Cortex of kidney (tissue), 1 donor: ENCODE measurements around the gene NPTX1.

ENCODE experiments used
- DNase-seq: peaks from one replicate; lab custom pipeline; 2025; lab: John Stamatoyannopoulos, UW

The NPTX1 gene

DNA sequence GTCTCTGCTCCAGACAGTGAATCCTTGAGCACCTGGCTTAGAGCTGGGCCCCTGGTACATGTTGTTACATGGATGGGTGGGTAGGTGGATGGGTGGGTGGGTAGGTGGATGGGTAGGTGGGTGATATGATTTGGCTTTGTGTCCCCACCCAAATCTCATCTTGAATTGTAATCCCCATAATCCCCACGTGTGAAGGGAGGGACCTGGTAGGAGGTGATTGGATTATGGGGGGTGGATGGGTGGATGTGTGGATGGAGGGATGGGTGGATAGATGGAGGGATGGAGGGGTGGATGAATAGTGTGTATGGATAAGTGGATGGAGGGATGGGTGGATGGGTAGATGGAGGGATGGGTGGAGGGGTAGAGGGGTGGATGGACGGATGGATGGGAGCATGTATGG, 26.6 kb upstream of the NPTX1 start:
- no peak for DNase-seq

- no peak for DNase-seq
Measured at GRCh38 chr17:80502578-80502877, 26.1 kb upstream of the NPTX1 start.

DNA sequence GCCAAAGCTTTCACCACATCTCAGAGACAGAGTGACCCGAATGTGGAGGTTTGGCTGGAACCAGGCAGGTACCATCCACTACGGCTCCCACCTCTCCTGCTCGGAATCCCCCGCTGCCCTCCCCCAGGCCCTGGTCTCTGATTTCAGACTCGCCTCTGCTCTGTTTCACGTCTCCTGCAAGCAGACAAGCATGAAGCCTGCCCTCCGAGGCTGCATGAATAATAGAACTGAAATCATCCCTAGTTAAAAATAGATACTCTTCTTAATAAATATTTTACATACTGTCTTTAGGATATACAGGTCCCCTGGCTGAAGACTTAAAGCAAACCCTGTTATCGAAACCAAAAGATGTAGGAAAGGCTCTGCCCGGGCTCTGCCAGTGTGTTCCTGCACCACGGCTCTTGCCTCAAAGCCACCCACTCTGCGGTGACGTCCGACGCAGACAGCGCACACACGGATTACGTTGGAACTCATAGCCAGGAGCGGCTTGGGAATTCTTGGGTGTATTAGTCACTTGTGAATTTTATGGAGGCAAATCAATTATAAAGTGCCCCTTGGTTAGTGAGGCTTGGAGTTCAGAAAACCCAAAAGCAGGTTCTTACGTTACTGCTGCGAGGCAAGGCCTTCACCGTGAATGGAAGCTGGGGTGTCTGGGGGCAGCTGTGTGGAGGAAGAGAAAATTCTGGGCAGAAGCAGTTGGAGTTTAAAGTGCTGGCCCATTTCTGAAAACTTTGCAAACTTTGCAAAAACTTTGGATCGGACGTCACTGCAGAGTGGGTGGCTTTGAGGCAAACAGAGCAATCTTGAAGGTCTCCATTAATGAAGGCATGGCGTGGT, 25.6 kb upstream of the NPTX1 start:
- no peak for DNase-seq

DNA sequence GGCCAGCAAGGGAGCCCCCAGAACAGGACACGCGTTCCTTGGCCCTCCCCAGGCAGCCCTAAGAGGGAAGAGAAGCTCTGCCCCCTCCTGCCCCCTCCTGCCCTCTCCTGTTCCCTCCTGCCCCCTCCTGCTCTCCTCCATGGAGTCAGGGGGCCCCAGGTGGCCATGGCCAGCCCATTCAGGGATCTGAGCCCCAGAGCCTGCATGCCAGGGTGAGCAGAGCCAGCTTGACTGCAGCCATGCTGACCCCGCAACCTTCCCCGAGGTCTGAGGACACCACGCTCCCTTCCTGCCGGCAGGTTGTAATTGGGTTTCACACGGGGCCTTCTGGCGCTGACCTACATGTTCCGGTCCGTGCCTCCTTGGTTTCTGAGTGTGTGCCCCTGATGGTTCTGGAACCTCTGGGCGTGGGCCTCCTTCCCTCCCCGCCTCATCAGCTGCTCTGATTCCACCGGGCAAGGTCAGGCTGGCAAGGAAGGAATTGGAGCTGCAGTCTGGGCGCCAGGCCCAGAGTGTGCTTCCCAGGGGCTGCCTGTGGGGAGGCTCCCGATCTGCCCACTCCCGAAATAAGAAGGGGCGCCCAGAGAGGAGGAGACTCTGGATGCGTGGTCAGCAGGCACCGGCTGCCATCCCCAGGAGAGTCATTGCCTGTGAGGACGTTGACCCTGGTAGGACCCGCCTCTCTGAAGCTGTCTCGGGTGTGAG, 23.7 kb upstream of the NPTX1 start:
- no peak for DNase-seq

DNA sequence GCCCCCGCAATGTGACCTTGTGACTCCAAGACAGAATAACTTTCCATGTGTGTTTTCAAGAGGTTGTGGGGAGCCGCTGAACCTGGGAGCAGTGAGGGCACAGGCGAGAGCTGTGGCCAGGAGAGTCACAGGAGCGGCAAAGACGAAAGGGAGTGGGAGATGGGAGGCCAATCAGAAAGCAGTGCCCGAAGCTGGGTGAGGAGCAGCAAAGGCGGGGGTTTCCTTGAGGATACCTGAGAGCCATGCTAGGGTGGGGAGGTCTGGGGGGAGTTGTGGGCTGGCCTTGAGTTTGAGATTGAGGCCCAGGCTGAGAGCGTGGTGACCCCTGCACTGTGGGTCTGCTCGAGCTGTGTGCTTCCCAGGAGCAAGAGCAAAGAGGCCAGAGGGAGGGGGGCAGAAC, 23.2 kb upstream of the NPTX1 start:
- no peak for DNase-seq

DNA sequence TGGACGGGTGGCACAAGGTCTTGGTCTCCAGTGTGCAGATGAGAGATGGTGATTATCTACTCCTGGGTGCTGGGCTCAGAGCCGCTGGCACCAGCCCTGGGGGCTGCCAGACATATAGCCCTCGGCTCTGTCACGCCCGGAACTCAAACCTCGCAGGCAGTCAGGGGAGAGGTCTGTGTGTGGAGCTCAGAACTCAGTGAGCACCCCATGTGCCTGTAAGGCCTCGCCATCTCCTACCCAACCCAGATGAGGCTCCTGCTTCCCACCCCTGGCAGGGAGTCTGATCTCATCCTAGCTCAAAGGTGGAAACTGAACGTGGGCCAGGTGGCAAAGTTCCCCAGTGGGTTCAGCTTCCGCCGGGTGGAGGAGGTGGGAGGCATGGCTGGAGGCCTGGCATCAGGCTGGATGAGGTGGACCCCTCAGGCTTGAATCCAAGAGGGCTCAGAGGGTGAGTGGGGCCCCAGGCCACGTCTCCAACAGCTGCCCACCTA, 22.6 kb upstream of the NPTX1 start:
- DNase-seq, result no peak

DNA sequence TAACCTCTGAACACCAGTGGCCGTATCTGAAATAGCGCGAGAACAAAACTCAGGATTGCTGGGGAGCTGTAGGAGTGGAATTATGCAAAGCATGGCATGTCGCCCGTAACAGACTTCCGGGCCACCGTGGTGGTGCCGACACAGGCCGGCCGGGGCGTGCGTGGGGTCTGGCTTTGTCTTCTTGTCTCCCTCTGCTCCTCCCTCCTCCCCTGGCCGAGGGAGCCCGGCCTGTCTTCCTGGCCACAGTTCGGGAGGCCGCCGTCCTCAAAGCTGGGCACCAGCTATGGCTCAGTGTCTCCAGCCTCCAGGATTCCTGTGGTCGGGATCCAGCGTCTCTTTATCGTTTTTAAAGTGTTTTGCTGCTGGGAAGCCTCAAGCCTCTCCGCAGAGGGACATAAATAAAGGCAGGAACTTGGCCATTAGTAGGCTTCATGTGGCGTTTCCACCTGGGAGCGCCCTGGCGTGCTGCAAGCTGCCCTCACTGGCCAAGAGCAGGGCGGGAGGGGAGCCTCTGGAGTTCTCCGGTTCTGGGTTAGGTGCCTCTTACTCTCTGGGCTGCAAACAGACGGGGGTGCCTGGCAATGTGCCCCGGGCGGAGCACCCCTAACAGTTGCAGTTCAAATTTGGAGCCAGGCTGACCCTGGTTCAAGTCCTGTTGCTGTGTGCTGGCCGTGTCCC, 22.0 kb upstream of the NPTX1 start:
- DNase-seq, result no peak

DNA sequence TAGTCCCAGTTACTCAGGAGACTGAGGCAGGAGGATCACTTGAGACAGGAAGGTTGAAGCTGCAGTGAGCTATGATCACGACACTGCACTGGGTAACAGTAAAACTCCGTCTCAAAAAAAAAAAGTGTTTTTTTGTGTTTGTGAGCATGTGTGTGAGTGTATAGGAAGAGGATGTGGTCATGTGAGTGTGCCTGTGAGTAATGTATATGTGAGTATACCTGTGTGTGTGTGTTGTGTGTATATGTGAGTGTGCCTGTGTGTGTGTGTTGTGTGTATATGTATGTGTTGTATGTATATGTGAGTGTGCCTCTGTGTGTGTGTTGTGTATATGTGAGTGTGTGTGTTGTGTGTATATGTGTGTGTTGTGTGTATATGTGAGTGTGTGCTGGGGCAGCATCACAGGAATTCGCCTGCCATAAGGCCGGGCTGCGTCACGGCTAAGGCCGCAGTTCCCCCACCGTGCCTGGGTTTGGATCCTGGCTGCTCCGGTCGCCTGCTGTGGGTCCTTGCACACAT, 21.4 kb upstream of the NPTX1 start:
- DNase-seq, result no peak

DNA sequence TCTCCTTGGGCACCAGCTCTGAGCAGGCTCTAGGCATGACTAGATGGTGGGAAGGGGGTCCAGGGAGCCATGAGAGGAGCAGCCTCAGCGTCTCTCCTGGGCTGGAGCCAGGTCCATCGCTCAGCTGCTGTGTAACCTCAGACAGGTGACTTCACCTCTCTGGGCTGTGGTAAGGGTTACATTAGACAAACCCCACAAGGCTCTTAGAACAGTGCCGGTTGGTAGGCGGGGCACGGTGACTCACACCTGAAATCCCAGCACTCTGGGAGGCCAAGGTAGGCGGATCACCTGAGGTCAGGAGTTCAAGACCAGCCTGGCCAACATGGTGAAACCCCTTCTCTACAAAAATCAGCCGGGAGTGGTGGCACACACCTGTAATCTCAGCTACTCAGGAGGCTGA, 18.1 kb upstream of the NPTX1 start:
- DNase-seq, result no peak

DNA sequence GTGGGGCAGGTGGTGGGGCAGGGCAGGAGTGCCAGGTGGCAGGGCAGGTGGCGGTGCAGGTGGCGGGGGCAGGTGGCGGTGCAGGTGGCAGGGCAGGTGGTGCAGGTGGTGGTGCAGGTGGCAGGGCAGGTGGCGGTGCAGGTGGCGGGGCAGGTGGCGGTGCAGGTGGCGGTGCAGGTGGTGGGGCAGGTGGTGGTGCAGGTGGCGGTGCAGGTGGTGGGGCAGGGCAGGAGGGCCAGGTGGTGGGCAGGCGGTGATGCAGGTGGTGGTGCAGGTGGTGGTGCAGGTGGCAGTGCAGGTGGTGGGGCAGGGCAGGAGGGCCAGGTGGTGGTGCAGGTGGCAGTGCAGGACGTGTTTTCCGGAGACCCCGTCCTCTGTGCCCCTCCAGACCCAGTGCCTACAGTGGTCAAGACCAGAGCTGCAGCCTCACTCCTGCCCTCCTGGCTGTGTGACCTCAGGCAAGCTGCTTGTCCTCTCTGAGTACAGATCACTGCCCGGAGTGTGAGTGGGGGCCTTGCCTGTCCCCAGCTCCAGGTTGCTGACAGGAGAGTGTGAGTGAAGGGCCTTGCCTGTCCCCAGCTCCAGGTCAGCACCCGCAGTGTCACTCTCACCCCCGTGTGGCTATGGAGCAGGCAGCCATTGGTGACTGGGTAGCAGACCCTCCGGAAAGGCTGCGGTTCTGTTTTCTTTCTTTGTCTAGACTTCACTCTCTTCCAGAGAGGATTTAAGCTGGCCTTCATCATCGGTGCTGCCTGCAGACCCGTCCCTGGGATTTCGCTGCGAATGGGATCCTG, 16.1 kb upstream of the NPTX1 start:
- no peak for DNase-seq

GRCh38 chr17:80491478-80492342, 15.3 kb upstream of the NPTX1 start:
- no peak for DNase-seq

GRCh38 chr17:80487511-80487910, 11.1 kb upstream of the NPTX1 start:
- no peak for DNase-seq

- DNase-seq, result no peak
Measured at GRCh38 chr17:80486692-80487091, 10.3 kb upstream of the NPTX1 start.

- DNase-seq, result no peak
Measured at GRCh38 chr17:80485846-80486245, 9.4 kb upstream of the NPTX1 start.

DNA sequence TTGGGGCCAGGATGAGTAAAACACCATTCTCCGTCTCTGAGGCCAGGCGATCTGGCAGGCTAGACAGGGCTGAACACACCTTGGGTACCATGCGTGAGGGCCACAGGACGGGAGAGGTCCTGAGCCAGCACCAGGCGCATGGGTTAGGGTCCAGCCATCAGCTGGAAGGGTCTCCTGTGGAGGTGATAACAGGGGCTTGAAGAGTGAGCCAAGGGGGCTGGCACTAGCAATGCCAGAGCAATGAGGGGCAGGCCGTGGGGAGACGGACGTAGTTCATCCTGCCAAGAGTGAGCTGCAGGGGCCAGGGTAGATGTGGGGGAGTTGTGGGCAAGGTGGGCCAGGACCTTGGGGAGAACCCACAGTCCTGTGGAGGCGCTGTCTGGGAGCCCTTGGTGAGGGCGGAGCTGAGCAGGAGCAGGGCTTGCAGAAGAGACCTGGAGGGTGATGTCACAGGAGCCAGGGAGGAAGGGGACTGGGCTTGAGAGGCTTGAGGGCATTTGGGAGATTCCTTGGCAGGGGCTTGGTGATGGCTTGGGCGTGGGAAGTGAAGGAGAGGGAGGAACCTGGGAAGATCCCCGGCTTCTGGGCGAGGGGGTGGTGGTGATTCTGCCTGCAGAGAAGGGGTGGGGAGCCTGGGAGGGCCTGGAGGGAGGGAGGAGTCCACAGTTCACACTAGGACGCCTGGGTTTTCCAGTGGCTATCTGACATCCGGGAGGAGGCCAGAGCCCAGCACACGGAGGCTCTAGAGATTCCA, 6.3 kb upstream of the NPTX1 start:
- no peak for DNase-seq

- no peak for DNase-seq
Measured at GRCh38 chr17:80482058-80482318, 5.6 kb upstream of the NPTX1 start.

DNA sequence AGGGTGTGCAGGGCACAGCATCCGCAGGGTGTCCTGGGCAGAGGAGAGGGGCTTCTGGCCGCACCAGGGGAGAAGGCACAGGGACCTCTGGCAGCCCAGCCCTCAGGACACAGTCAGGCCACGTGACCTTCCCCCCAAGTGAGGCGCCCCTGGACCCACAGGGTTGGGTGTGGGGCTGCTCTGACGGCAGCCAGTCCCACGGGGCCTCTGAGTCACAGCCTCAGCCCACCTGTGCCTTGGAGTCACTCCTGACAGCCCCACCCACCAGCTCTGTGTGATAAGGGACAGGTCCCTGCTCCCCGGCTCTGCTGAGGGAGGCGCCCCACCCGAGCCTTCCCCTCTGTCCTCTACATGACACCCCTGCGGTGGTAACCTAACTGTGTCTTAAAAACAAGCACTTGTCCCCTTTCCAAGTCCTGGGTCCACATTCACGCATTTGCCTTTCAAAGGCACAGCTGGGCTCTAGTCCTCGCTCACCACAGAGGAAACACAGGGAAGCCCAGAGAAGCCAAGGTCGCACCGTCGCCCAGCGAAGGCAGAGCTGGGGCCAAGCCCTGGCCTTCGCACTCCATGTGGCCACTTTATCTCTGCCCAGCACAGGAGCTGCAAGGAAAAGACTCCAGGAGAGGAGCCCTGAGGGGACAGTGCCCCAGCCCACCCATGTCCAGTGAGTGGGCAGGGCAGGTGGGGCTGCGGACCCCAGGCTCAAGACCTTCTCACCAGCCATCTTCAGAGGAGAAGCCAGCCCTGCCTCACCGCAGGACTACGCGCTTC, 5.1 kb upstream of the NPTX1 start:
- no peak for DNase-seq

GRCh38 chr17:80480248-80480647, 3.8 kb upstream of the NPTX1 start:
- DNase-seq, result no peak

DNA sequence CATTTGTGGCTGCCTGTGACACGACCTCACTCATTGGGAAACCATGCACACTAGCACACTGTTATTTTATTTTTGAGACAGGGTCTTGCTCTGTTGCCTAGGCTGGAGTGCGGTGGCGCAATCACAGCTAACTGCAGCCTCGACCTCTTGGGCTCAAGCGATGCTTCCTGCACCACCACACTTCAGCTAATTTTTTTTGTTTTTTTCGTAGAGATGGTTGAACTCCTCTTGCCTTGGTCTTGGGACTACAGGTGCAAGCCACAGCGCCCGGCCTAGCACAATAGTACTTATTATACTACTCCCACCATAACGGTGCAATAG, 2.8 kb upstream of the NPTX1 start:
- DNase-seq, result no peak
